ENCODE data around the gene ONECUT3.
A peak's percentile ranks its signal among the peaks of the same experiment; 100 is the strongest.
"Not testable (repeated sequence)": the region's sequence is repeated elsewhere in the genome, so short reads cannot be mapped to it uniquely, and the experiment has no call there.

The ONECUT3 gene

GRCh38 chr19:1754018-1754635 is 821 bp downstream of the ONECUT3 start:
- no peak for TF ChIP-seq JUND (IDR thresholded peaks at IDR 0.05; ENCODE audit: low read depth)
- in situ Hi-C loops (cut with HindIII; ENCODE audit: low pct_unique_long_range_greater_than_20kb, low sequenced_read_pairs), result no loop called here
- DNase-seq (ENCODE audit: low read depth in 1 of 2, low spot score in 1 of 2), result no peak

GRCh38 chr19:1754636-1755466 is 1.5 kb downstream of the ONECUT3 start:
- no peak for TF ChIP-seq JUND (IDR thresholded peaks at IDR 0.05; ENCODE audit: low read depth)
- DNase-seq (ENCODE audit: low read depth in 1 of 2, low spot score in 1 of 2), result peak in 1 of 2 experiments; percentile 42
- in situ Hi-C loops (cut with HindIII; ENCODE audit: low pct_unique_long_range_greater_than_20kb, low sequenced_read_pairs), result no loop called here

- in situ Hi-C loops (cut with HindIII; ENCODE audit: low pct_unique_long_range_greater_than_20kb, low sequenced_read_pairs), result no loop called here
- TF ChIP-seq JUND (IDR thresholded peaks at IDR 0.05; ENCODE audit: low read depth), result no peak
- DNase-seq (ENCODE audit: low read depth in 1 of 2, low spot score in 1 of 2), result no peak
These were observed 2.3 kb downstream of the ONECUT3 start for GRCh38 chr19:1755467-1756171.

GRCh38 chr19:1756264-1756663 is 3.0 kb downstream of the ONECUT3 start:
- no peak for TF ChIP-seq JUND (IDR thresholded peaks at IDR 0.05; ENCODE audit: low read depth)
- in situ Hi-C loops (cut with HindIII; ENCODE audit: low pct_unique_long_range_greater_than_20kb, low sequenced_read_pairs), result no loop called here
- DNase-seq (ENCODE audit: low read depth in 1 of 2, low spot score in 1 of 2), result no peak

GRCh38 chr19:1756705-1757465 is 3.6 kb downstream of the ONECUT3 start:
- in situ Hi-C loops (cut with HindIII; ENCODE audit: low pct_unique_long_range_greater_than_20kb, low sequenced_read_pairs), result no loop called here
- DNase-seq (ENCODE audit: low read depth in 1 of 2, low spot score in 1 of 2), result no peak
- TF ChIP-seq JUND (IDR thresholded peaks at IDR 0.05; ENCODE audit: low read depth), result no peak

- DNase-seq (ENCODE audit: low read depth in 1 of 2, low spot score in 1 of 2), result no peak
- TF ChIP-seq JUND (IDR thresholded peaks at IDR 0.05; ENCODE audit: low read depth), result no peak
- in situ Hi-C loops (cut with HindIII; ENCODE audit: low pct_unique_long_range_greater_than_20kb, low sequenced_read_pairs), result no loop called here
These were observed 4.3 kb downstream of the ONECUT3 start for GRCh38 chr19:1757468-1758230.

- in situ Hi-C loops (cut with HindIII; ENCODE audit: low pct_unique_long_range_greater_than_20kb, low sequenced_read_pairs), result no loop called here
- DNase-seq (ENCODE audit: low read depth in 1 of 2, low spot score in 1 of 2), result no peak
- TF ChIP-seq JUND (IDR thresholded peaks at IDR 0.05; ENCODE audit: low read depth), result no peak
These were observed 4.9 kb downstream of the ONECUT3 start for GRCh38 chr19:1758231-1758577.

GRCh38 chr19:1758959-1759903 is 5.9 kb downstream of the ONECUT3 start:
- in situ Hi-C loops (cut with HindIII; ENCODE audit: low pct_unique_long_range_greater_than_20kb, low sequenced_read_pairs), result no loop called here
- TF ChIP-seq JUND (IDR thresholded peaks at IDR 0.05; ENCODE audit: low read depth), result no peak

GRCh38 chr19:1760020-1760419 is 6.7 kb downstream of the ONECUT3 start:
- no peak for TF ChIP-seq JUND (IDR thresholded peaks at IDR 0.05; ENCODE audit: low read depth)
- DNase-seq (ENCODE audit: low read depth in 1 of 2, low spot score in 1 of 2), result no peak
- in situ Hi-C loops (cut with HindIII; ENCODE audit: low pct_unique_long_range_greater_than_20kb, low sequenced_read_pairs), result no loop called here

More at GRCh38 chr19:1758959-1759903, 5.9 kb downstream of the ONECUT3 start:
- no peak for DNase-seq (ENCODE audit: low read depth in 1 of 2, low spot score in 1 of 2)

- in situ Hi-C loops (cut with HindIII; ENCODE audit: low pct_unique_long_range_greater_than_20kb, low sequenced_read_pairs); DNase-seq (ENCODE audit: low read depth in 1 of 2, low spot score in 1 of 2): not testable (repeated sequence)
These were observed 7.7 kb downstream of the ONECUT3 start for GRCh38 chr19:1760786-1761527.
